ENCODE data around the gene DLG2. TPM values are rescaled to one million over a fixed set of nuclear protein-coding genes. Genes with fewer than 3 reads are reported as not detected.

DLG2 gene
- total and polyA plus RNA-seq, 12 donors = 1.0 to 14.8 (median 7.4) TPM

DNA sequence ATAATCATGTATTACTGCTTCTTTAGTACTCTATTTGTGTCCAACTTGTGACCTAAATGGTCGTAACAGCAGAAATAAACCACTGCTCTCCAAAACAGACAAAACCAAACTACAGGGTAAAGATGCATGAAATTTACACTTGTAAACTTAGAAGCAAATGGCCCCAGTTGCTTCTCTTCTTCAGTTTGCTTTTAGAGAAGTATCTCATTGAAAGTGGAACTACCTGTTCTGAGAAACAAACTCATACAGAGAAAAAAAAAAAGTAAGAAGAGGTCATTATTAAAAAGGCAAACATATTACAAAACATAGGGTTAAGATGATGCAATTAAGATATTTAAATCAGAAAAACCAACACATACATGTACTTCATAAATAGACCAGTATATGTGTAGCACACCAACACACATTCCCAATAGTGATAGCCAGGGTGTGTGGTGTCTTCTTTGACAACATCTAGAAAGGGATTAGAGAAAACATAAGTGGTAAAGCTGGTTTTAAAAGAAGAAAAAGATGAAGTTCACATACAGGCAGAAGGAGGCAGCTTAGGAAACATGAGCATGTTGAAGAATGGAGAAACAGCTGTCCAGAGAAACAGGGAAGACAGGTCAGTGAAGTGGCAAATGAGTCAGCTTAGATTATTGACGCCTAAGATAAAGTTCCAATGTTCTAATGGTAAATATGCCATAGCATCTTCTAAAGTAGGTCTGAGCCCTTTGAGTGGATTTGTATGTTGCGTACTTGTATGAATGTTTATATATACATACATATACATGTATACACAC, 1496.3 kb downstream of the DLG2 start:
- DNase-seq = no peak
- no peaks in the 10 kb centered on the region for H3K4me1 ChIP-seq
- no peaks in the 10 kb centered on the region for H3K36me3 ChIP-seq
- no peak for ATAC-seq
- no peaks in the 10 kb centered on the region for H3K9me3 ChIP-seq
- 84 to 86% methylated on average over 3 of the region's 3 CpGs for WGBS, 2 donors
- no peak overlapping the region for H3K27ac ChIP-seq
- no peak overlapping the region for H3K4me3 ChIP-seq
- H3K27me3 ChIP-seq = no peaks in the 10 kb centered on the region
- TF ChIP-seq, protein P1, sequence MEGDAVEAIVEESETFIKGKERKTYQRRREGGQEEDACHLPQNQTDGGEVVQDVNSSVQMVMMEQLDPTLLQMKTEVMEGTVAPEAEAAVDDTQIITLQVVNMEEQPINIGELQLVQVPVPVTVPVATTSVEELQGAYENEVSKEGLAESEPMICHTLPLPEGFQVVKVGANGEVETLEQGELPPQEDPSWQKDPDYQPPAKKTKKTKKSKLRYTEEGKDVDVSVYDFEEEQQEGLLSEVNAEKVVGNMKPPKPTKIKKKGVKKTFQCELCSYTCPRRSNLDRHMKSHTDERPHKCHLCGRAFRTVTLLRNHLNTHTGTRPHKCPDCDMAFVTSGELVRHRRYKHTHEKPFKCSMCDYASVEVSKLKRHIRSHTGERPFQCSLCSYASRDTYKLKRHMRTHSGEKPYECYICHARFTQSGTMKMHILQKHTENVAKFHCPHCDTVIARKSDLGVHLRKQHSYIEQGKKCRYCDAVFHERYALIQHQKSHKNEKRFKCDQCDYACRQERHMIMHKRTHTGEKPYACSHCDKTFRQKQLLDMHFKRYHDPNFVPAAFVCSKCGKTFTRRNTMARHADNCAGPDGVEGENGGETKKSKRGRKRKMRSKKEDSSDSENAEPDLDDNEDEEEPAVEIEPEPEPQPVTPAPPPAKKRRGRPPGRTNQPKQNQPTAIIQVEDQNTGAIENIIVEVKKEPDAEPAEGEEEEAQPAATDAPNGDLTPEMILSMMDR (IDR thresholded peaks at IDR 0.05) = no peak
- intact Hi-C loops (cut with DNase I) = no loop called here

DNA sequence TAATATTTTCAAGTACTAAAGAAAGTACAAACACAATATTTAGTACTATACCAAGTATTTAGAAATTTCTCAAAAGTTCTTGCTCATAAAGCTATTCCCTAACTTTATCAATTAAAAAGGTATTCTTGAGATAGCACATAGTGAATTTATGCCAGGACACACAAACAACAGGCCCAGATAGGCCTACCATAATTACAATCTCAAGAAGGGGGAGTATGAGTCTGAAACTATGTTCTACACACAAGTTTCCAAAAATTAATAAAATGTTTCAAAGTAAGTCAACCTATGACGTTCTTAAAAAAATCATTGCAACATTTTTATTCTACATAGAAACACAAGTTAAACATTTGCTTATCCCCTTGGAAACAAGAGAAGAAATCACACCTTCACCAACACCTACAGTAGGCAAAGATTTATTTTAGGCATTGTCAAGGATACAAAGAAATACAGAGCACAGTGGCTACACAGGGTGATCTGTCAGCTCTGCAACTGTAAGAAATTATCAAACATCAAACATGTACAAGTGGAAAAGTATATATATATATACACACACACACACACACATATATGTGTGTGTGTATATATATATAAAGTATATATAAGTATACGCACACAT, 1497.1 kb downstream of the DLG2 start:
- no peaks in the 10 kb centered on the region for H3K9me3 ChIP-seq
- no peak for DNase-seq
- H3K4me1 ChIP-seq = no peaks in the 10 kb centered on the region
- no peak for ATAC-seq
- 66 to 84% methylated on average over 2 of the region's 2 CpGs for whole genome bisulfite sequencing, 2 donors
- no peak overlapping the region for H3K4me3 ChIP-seq
- no peaks in the 10 kb centered on the region for H3K27me3 ChIP-seq
- H3K27ac ChIP-seq = no peak overlapping the region
- TF ChIP-seq, protein P1 (IDR thresholded peaks at IDR 0.05) = no peak
- intact Hi-C loops (cut with DNase I) = no loop called here
- no peaks in the 10 kb centered on the region for H3K36me3 ChIP-seq

DNA sequence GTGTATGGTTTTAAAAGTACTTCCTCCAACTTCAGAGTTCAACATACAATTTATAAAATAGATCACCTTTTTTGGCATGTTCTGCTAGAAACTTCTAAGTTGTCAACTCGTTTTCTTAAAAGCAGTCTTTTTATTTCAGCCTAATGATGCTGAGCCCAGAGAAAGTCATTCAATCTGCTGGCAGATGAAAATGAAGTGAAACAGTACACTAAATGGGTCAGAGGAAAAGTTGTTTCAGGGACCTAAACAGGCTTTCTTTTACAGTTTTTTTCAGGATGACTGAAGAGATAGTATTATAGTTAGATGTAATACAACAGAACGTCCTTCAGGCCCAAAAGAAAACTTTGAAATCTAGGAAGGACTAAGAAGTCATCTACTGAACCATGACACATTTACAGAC, 1498.3 kb downstream of the DLG2 start:
- no peaks in the 10 kb centered on the region for H3K4me1 ChIP-seq
- no peak for DNase-seq
- no peaks in the 10 kb centered on the region for H3K36me3 ChIP-seq
- H3K9me3 ChIP-seq = no peaks in the 10 kb centered on the region
- no peak overlapping the region for H3K4me3 ChIP-seq
- intact Hi-C loops (cut with DNase I) = no loop called here
- H3K27me3 ChIP-seq = no peaks in the 10 kb centered on the region
- WGBS, 2 donors = 56 to 79% methylated on average over 2 of the region's 2 CpGs
- ATAC-seq = no peak
- H3K27ac ChIP-seq = no peak overlapping the region
- TF ChIP-seq, protein P1 (IDR thresholded peaks at IDR 0.05) = no peak

DNA sequence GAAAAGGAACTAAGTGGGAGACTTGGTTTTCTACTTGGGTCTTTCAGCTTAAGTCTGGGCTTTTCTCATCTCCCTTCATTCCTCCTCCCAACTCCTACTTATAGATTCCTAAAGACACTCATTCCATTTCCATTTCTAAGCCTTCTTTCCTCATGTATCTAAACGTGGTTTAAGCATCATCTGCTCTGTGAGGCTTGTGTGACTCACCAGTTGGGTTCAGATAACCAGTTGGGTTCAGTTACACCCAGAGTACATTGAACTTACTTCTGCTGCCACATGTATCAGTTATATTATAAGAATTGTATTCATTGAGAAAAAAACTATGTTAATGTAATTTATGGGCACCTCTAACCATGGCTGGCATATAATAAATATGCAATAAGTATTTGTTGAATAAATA, 1509.8 kb downstream of the DLG2 start:
- H3K4me1 ChIP-seq = no peaks in the 10 kb centered on the region
- no peak overlapping the region for H3K27ac ChIP-seq
- intact Hi-C loops (cut with DNase I) = no loop called here
- no peaks in the 10 kb centered on the region for H3K36me3 ChIP-seq
- ATAC-seq (no peak), DNase-seq (no peak)
- H3K9me3 ChIP-seq = peaks cover 0 to 12% (median 0%) of the 10 kb centered on the region in 11 donors
- TF ChIP-seq, protein P1 (IDR thresholded peaks at IDR 0.05) = no peak
- no peak overlapping the region for H3K4me3 ChIP-seq
- 35 to 38% methylated on average over 1 of the region's 1 CpG for WGBS, 2 donors
- no peaks in the 10 kb centered on the region for H3K27me3 ChIP-seq

All from heart right ventricle (tissue), 16 donors.